HepG2 (cell line): ENCODE results near the gene APC2. TPM values are rescaled to one million over a fixed set of nuclear protein-coding genes. Genes with fewer than 3 reads are reported as not detected.

Experiments used
- ATAC-seq: fragments of 200-7000 bp; cut with Tn5 transposase; 3 replicates; pipeline ENCODE4 v1.9.1; 2020; ENCODE audit warnings: mild to moderate bottlenecking, moderate library complexity
- BruUV-seq: library from RNA; stranded (reverse); fragments of 400-500 nt; replicated peaks from 2 replicates; lab custom pipeline; 2021; lab: Mats Ljungman, UMichigan
- CTCF ChIA-PET: fragments of 300-600 bp; formaldehyde crosslinking; extraction: SDS; loops from one replicate; lab custom pipeline; 2021; ENCODE audit warnings: low total read pairs, inconsistent platforms, low intra/inter-chr PET ratio; lab: Yijun Ruan, JAX
- POLR2A ChIA-PET: fragments of 350-600 bp; sonication (Branson Sonifier 250); formaldehyde crosslinking; loops from one replicate; lab custom pipeline; 2020; ENCODE audit warnings: antibody characterized with exemption, inconsistent platforms; lab: Yijun Ruan, JAX
- DNase-seq: peaks from one replicate; pipeline ENCODE4 v3.0.0-alpha.2; 2015; ENCODE audit warnings: low spot score
- FAIRE-seq: peaks from 3 replicates; lab custom pipeline; 2011; peaks lifted over from hg19 to GRCh38; lab: Jason Lieb, UNC
- H2AFZ ChIP-seq: one replicate; pipeline ENCODE4 v1.6.1; 2011; ENCODE audit warnings: low read length, inconsistent platforms
- H3K27ac ChIP-seq: fragments of 300-600 bp; 3 replicates; pipeline ENCODE4 v1.8.0; 2011; ENCODE audit warnings: mixed run types, mild to moderate bottlenecking, mixed read lengths, low read length, inconsistent platforms; ENCODE audit not compliant: insufficient read depth; ENCODE audit errors: extremely low read length
- H3K27me3 ChIP-seq, 2 experiments: fragments of 200-600 bp in 1 of 2; 2 replicates in 1 of 2; 3 replicates in 1 of 2; pipeline versions ENCODE4 v1.6.0 to v1.8.0; 2011; ENCODE audit warnings: low read length in 2 of 2, mild to moderate bottlenecking in 2 of 2, moderate library complexity in 2 of 2, inconsistent platforms in 1 of 2; ENCODE audit not compliant: insufficient read depth in 2 of 2, control insufficient read depth in 1 of 2
- H3K36me3 ChIP-seq, 2 experiments: fragments of 200-600 bp in 1 of 2; replicated peaks in 1 of 2; 2 replicates in 1 of 2; 3 replicates in 1 of 2; pipeline versions ENCODE4 v1.5.1 to v1.8.0; 2011; ENCODE audit warnings: low read length in 2 of 2, inconsistent platforms in 1 of 2; ENCODE audit not compliant: insufficient read depth in 2 of 2, control insufficient read depth in 1 of 2
- H3K4me1 ChIP-seq: 2 replicates; pipeline ENCODE4 v1.5.1; 2012; ENCODE audit warnings: low read length, inconsistent platforms; ENCODE audit not compliant: insufficient read depth
- H3K4me2 ChIP-seq: 2 replicates; pipeline ENCODE4 v1.6.0; 2011; ENCODE audit warnings: low read depth, low read length, inconsistent platforms
- H3K4me3 ChIP-seq, 3 experiments: fragments of 200-600 bp in 1 of 3; sonication (generic), shearing (Covaris generic) in 1 of 3; replicated peaks in 1 of 3; 2 replicates each; pipeline ENCODE4 v1.5.1; 2011 to 2016; ENCODE audit warnings: low read length in 3 of 3, inconsistent platforms in 2 of 3, low read depth in 2 of 3, mild to moderate bottlenecking in 2 of 3, control low read depth in 1 of 3, mixed read lengths in 1 of 3; ENCODE audit not compliant: insufficient read depth in 1 of 3
- H3K79me2 ChIP-seq: one replicate; pipeline ENCODE4 v1.6.1; 2011; ENCODE audit warnings: low read length, inconsistent platforms; ENCODE audit not compliant: insufficient read depth
- H3K9ac ChIP-seq: 2 replicates; pipeline ENCODE4 v1.6.0; 2011; ENCODE audit warnings: mild to moderate bottlenecking, low read depth, low read length, inconsistent platforms; ENCODE audit not compliant: insufficient read depth
- H3K9me3 ChIP-seq: 2 replicates; pipeline ENCODE4 v1.5.1; 2012; ENCODE audit warnings: mild to moderate bottlenecking, low read length
- H4K20me1 ChIP-seq: 2 replicates; pipeline ENCODE4 v1.6.0; 2011; ENCODE audit warnings: inconsistent platforms, mild to moderate bottlenecking, low read length, moderate library complexity; ENCODE audit not compliant: insufficient read depth
- CSRNP1 ChIP-seq: sonication (generic); formaldehyde crosslinking; IDR thresholded peaks from 2 replicates; pipeline ENCODE4 v1.8.1; 2023; ENCODE audit warnings: mild to moderate bottlenecking, missing genetic modification reagents
- HHEX ChIP-seq: IDR thresholded peaks from 2 replicates; pipeline ENCODE4 v1.6.1; 2016; ENCODE audit warnings: control low read depth
- JUN ChIP-seq: sonication (generic); formaldehyde crosslinking; IDR thresholded peaks from 2 replicates; pipeline ENCODE4 v1.4.0; 2020; ENCODE audit warnings: mild to moderate bottlenecking, missing genetic modification reagents
- PAWR ChIP-seq: sonication (generic); formaldehyde crosslinking; IDR thresholded peaks from 2 replicates; pipeline ENCODE4 v1.4.0; 2020; ENCODE audit warnings: missing genetic modification reagents, mild to moderate bottlenecking, borderline replicate concordance
- PRMT3 ChIP-seq: sonication (generic); formaldehyde crosslinking; IDR thresholded peaks from 2 replicates; pipeline ENCODE4 v1.8.1; 2022; ENCODE audit warnings: low read depth, mild to moderate bottlenecking, moderate library complexity, missing genetic modification reagents, borderline replicate concordance
- TFDP2 ChIP-seq: sonication (generic); formaldehyde crosslinking; IDR thresholded peaks from 2 replicates; pipeline ENCODE4 v1.4.0; 2020; ENCODE audit warnings: missing genetic modification reagents
- ZBTB20 ChIP-seq: sonication (generic); formaldehyde crosslinking; IDR thresholded peaks from 2 replicates; pipeline ENCODE4 v1.8.1; 2023; ENCODE audit warnings: missing genetic modification reagents, low read depth, mild to moderate bottlenecking, borderline replicate concordance
- ZNF264 ChIP-seq: sonication (generic); formaldehyde crosslinking; IDR thresholded peaks from 2 replicates; pipeline ENCODE4 v1.4.0; 2020; ENCODE audit warnings: missing genetic modification reagents
- WGBS: methylation state at CpG from one replicate; pipeline ENCODE4 v1.1.6; 2017; ENCODE audit warnings: low lambda C conversion rate; 5-methylcytosine and 5-hydroxymethylcytosine counted together
- in situ Hi-C: cut with HindIII; loops from 2 replicates; pipeline ENCODE4 v1.10.0; 2017; ENCODE audit warnings: low pct_unique_long_range_greater_than_20kb; ENCODE audit not compliant: extremely low pct_ligation_motif_present
- intact Hi-C: fragments of 100-400 bp; cut with micrococcal nuclease; formaldehyde crosslinking; loops from one replicate; pipeline ENCODE4 v1.10.0; 2022; ENCODE audit not compliant: unreplicated experiment
- polyA plus RNA-seq, 8 experiments: library from polyadenylated mRNA; depleted of rRNA in 3 of 8; stranded (reverse) in 7 of 8; unstranded in 1 of 8; fragments of >200 nt; fragmentation: Illumina TruSeq in 4 of 8; extraction: Trizol in 4 of 8; gene quantifications; 2 replicates each; pipeline versions ENCODE4 v1.2.1 to v1.2.3, GENCODE V29; 2011 to 2016; ENCODE audit warnings: low read depth in 4 of 8, missing spikeins in 1 of 8, mixed read lengths in 1 of 8; ENCODE audit not compliant: insufficient read depth in 1 of 8
- total RNA-seq, 5 experiments: library from RNA; depleted of rRNA; stranded (reverse); fragments of >200 nt; fragmentation: Illumina TruSeq; extraction: Trizol; gene quantifications; 2 replicates each; pipeline ENCODE4 v1.2.3, GENCODE V29; 2016; ENCODE audit warnings: low read depth in 1 of 5

Gene APC2
- total and polyA plus RNA-seq, 2 of the 13 experiments (the other 11 are each of a cell fraction or from before 2014, with no cell fraction given), result 0.08 to 0.22 TPM

GRCh38 chr19:1446713-1447481 lies 3.0 kb upstream of the APC2 start (continued):
- TF ChIP-seq TFDP2 (CRISPR knock-in tag) (no peak), PAWR (CRISPR knock-in tag) (no peak)

GRCh38 chr19:1447504-1447903 lies 2.4 kb upstream of the APC2 start:
- Histone ChIP-seq H3K4me2 (no peak overlapping the region), H3K9me3 (no peaks in the 10 kb centered on the region), H3K4me1 (peaks cover 22% of the 10 kb centered on the region), H3K36me3 (peaks cover 0 to under 1% of the 10 kb centered on the region in 2 experiments; a peak in 1 of 5 replicates), H3K27me3 (peaks cover 12 to 56% of the 10 kb centered on the region in 2 experiments), H3K27ac (no peak overlapping the region), H3K9ac (no peak overlapping the region), H3K4me3 (no peak overlapping the region), H3K79me2 (no peaks in the 10 kb centered on the region), H4K20me1 (peaks cover 16% of the 10 kb centered on the region; the same call in 1 of the 2 replicates), H2AFZ (no peak overlapping the region)
- ATAC-seq, result no peak
- TF ChIP-seq ZBTB20 (CRISPR knock-in tag), result no peak
- no peak for TF ChIP-seq PRMT3 (CRISPR knock-in tag)
- TF ChIP-seq HHEX (CRISPR knock-in tag), result no peak
- TF ChIP-seq ZNF264, result no peak
- no peak for TF ChIP-seq JUN (CRISPR knock-in tag)
- TF ChIP-seq CSRNP1 (CRISPR knock-in tag), result no peak
- FAIRE-seq, result no peak
- in situ Hi-C loops, result no loop called here
- no peak for DNase-seq
- intact Hi-C loops, result no loop called here
- no TSS peak for BruUV-seq
- CTCF ChIA-PET, result no interaction called here
- POLR2A ChIA-PET, result no interaction called here
- 13% methylated on average over 3 of the region's 4 CpGs for WGBS
